ENCODE results near the gene HDAC11.
A peak's percentile ranks its signal among the peaks of the same experiment; 100 is the strongest.

HDAC11 gene

DNA sequence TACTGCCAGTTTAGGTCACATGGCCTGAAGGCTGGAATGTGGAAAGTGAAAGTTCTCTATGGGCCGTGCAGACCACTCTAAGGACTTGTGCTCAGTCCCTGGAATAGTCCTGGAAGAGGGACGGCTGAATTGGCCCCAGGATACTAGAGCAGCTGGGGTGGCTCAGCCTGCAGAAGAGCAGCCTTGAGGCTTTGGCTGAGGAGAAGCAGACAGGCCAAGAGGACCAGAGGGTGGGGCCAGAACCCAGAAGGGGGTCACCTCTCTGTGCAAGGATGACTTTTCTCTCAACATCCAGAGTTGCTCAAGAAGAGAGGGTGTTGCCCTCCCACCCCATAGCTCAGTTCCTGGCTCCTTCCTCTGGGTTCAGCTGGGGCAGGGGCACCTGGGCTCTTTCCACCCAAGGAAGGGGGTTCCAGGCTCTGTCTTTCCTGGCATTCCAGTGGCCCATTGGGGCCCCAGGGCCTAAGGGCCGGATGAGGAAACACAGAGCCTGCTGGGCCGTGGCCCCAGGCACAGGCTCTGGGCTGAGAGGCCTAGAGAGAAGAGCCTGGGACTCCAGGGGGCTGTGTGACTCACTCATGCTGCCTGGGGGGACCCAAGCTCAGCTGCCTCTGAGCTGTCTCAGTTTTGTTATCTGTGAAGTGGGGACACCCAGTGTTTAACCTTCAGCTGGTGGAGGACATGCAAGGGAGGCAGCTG is 60.3 kb downstream of the HDAC11 start:
- DNase-seq (ENCODE audit: low read depth in 2 of 2, low spot score in 1 of 2) = no peak

DNA sequence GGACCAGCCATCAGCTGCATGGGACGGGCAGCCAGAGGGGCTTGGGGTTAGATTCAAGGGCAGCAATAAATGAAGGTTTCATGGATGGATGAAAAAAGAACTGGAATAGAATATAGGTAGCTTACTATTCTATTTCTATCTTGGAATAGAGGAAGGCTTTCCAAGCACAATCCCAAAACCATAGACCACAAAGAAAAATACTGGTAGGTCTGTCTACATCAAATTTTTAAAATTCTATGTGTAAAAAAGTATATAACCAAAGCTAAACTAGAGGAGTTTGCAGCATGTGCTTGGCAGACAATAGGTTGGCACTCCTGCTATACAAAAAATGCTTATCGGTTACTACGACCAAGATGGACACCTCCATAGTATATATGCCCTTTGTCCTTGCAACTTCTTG is 61.6 kb downstream of the HDAC11 start:
- DNase-seq (ENCODE audit: low read depth in 2 of 2, low spot score in 1 of 2) = no peak

DNA sequence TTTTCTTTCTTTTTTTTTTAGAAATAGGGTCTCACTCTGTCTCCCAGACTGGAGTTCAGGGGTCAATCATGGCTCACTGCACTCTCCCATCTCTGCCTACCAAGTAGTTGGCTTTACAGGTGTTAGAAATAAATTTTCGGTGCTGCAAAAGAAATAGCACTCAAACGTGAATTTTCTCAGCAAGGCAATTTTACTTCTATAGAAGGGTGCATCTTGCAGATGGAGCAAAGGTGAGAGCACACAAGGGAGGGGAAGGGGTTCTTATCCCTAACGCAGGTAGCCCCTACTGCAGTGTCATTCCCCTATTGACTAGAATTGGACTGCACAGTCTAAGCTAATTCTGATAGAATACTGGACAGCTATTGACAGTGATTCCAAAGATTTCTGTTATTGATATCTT is 62.0 kb downstream of the HDAC11 start:
- no peak for DNase-seq (ENCODE audit: low read depth in 2 of 2, low spot score in 1 of 2)

DNA sequence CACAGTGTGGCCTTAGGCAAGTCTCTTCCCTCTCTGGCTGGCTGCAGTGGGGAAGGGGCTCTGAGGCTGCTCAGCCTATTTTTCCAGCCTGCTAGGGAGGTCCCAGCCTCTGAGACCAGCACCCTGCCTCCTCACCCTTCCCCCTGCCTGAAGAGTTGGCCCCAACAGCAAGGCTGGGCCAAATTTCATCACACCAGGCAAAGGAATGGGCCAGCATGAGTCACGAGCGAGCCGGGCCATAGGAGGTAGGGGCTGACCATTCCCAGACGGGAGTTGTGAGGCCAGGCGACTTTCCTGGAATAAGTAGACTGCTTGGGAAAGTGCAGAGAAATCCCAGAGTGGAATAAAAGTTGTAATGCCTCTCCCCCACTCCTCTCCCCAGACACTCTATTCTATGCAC is 63.1 kb downstream of the HDAC11 start:
- DNase-seq (ENCODE audit: low read depth in 2 of 2, low spot score in 1 of 2) = no peak

DNA sequence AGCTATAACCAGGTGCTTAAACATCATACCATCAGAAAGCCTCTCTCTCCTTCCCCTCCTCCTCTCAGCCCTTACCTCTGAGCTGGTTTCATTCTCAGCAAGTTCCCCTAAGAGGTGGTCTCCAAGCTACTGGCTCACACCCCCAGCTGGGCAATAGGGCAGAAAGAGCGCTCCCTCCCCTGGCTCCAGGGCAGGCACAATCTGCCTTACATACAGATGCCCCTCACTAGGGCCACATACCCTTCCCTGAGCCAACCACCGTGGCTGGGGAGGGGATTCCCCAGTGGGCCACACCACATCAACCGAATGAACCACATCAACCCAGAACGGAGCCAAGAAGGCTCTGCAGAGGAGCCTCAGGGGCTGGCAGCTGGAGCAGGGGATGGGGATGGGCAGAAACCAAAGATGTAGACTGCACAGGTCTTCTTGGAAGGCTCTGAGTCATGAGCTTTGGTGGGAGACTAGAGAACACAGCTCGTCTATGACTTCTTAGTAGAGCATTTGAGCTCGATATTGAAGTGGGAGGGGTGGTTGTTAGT is 64.3 kb downstream of the HDAC11 start:
- DNase-seq (ENCODE audit: low read depth in 2 of 2, low spot score in 1 of 2) = peak; percentile 7 to 28

DNA sequence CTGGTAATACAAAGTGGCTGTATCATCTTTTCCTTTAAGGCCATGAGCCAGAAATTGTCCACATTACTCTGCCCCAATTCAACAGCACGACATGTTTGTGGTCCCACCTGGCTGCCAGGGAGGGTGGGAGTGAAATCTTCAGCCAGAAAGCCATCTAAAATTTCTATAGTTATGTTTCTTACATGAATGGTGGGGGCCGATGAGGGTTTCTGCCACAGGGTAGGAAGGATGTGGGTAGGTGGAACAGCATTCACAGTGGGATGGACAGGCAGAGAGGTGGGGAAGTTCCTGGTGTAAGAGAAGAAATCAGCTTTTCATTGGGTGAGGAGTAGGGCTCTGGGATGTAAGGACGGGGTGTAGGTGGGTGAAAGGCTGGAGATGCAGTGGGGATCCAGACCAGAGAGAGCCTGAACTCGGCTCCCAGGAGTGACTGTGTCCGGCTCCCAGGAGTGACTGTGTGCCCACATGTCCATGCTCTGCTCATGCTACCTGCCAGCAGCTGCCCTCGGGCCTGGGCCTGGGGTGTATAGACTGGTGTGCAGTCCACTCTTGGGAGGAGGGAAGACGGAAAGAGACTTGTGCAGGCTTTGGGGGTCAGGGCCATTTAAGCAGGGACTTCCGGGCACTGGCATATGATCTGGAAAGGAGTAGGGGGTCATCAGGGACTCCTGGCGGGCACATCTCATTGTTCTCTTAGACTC is 65.0 kb downstream of the HDAC11 start:
- no peak for DNase-seq (ENCODE audit: low read depth in 2 of 2, low spot score in 1 of 2)

DNA sequence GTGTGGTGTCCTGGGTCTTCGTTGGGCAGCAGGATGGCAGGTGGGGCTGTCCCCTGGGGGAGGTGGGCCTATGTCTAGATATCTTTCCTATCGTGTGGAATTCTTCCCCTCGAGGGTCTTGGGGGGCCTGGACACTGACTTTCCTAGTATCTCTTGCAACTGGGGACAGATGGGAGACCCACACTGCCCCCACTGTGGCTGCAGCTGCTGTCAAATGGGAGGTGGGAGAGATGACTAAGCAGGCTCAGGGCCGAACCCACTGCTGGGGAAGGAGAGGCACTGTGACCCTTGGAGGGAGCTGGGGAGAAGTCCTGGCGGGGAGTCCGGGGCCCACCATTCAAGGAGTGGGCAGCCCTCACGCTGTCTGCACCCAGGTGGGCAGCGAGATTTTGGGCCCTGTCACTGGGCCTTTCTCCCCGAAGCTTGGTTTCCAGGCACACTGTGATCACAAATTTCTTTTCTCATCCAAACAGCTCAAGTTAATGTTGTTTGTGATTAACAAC is 65.9 kb downstream of the HDAC11 start:
- no peak for DNase-seq (ENCODE audit: low read depth in 2 of 2, low spot score in 1 of 2)

DNA sequence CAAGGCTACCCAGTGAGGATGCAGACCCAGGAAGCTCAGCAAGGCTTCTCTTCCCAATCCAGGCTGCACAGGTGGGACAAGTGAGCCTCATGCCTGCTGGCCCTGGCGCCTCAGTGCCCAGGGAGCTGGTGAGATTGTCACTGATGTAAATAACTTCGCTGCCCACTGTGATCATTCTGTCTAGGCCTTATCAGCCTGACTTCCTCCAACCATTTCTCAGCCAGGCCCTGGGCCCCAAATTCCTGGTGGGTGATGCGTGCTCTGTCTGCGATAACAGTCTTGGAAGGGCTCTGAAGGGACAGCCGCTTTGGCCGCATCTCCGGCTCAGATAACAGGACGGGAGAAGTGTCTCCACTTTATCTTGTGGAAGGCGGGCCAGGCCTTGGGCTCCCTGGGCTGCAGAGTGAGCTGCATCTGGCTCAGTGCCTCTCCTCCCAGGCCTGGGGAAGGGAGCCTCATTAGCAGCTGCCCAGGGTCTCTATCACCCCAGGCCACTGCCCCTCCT is 66.6 kb downstream of the HDAC11 start:
- no peak for DNase-seq (ENCODE audit: low read depth in 2 of 2, low spot score in 1 of 2)

DNA sequence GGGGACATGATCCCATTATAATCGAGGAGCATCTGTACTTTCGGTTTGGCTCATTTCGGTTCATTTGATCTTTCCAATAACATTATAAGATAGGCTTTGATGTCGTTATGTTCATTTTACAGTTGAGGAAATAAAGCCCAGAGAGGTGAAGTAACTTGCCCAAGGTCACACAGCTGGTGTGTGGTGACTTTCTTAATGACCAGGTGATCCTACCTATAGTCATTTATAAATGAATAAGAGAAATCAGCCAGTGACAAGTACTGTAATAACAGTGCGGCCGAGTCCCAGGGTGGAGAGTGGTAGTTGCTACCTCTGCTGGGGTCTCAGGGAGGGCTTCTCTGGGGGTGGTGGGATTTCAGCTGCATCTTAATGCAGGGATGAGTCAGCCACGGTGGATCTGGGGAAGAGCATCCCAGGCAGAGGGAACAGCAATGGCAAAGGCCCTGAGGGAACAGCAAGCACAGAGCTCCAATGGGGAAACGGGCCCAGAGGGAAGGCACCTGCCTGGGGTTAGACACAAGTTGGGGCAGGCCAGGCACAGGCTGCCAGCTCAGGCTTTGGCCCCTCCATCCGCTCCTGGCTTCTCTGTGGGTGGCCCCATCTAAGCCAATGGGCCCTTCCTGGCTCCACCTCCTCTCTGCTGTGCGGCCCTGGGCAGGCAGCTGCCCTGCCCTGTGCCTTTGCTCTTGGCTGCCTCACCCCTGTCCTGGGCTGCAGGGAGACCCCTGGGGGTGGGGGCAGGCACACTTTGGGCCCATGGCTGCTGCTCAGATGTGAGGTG is 67.7 kb downstream of the HDAC11 start:
- no peak for DNase-seq (ENCODE audit: low read depth in 2 of 2, low spot score in 1 of 2)

DNA sequence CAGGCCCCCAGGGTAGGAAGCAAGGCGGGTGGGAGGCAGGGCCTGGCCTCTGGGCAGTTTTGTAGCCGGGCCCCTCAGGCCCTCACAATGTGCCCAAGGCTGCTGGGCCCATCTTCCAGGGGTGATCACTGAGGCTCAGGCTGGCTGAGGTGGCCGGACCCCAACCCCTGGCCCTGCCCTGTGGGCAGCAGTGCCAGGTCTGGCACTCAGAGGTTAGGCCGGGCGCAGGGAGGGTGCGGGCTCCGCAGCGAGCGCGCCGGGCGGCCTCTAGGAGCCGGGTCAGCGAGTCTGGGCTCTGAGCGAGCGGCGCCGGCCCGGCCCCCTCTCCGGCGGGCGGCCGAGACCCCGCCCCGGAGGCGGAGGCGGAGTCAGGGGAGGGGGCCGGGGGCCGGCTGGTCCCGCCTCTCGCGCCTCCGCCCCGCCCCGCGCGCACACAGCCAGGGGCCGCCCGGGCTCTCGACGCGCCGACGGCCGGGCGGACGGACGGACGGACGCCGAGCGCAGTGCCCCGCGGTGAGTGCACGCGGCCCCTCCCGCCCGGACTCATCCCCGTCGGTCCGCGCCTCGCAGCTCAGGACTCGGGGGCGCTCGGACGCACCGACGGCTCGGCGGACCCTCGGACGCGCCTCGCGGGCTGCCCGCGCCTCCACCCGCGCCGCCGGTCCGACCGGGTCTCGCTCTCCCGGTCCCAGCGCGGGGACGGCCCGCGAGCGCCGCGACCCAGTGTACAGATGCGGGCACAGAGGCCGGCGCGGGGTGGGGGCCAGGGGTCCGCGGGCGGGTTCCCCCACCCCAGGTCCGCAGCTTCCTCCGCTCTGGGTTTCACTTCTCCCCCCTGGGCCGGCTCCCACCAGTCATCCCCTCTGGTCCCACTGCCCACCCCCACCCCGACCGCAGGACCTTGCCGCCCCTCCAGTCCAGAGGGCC is 68.9 kb downstream of the HDAC11 start, which contains the start of gene FBLN2:
Gene FBLN2 (plus strand): TSS at position 430 of the 927 bp plus-strand sequence. CDS start 21,231 bp downstream, outside the sequence.
- DNase-seq (ENCODE audit: low read depth in 2 of 2, low spot score in 1 of 2) = no peak

DNA sequence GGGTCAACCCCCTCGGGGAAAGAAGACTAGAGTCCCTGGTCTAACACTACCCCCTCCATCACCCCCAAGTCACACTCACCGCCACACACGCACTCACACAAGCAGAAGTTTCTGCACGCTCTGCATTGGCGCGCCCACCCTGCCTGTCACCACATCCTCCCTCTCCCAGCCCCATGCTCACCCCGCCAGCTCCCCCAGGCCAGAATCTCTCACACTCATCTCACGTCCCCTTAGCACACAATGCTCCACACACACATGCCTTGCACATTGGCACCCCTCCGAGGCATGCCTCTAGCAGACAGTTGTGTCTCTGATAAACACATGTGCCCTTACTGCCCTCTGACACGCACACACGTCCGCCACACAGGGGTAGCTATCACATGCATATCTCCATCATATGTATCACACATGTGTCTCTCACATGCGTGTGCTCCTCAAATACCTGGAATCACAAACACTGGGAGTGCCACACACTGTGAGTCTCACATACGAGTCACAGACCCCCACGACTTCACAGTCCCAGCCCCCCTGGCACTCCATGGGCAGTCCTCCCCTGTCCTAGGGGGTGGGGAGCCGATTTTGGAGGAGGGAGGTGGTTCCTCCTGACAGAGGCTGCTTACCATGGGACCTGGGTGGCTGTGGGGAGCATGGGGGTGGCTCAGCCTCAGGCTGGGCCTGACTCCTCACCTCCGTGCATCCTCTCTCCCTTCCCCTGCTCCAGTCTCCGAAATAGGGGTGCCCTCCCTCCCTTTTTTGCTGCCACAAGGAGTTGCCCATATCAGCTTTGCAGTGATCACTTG is 69.7 kb downstream of the HDAC11 start:
- no peak for DNase-seq (ENCODE audit: low read depth in 2 of 2, low spot score in 1 of 2)

DNA sequence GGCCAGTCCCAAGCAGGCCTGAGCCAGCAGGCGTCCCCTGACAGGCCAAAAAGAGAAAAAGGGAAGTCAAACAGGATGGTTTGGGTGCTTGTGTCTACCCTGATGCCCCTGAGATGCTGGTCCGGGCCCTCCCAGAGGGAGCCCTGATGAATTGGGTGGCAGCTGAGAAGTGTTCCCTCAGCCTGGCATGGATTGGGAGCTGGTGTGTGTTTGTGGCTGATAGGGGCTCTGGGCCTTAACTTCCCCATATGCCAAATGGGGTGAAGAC is 70.3 kb downstream of the HDAC11 start:
- DNase-seq (ENCODE audit: low read depth in 2 of 2, low spot score in 1 of 2) = no peak

DNA sequence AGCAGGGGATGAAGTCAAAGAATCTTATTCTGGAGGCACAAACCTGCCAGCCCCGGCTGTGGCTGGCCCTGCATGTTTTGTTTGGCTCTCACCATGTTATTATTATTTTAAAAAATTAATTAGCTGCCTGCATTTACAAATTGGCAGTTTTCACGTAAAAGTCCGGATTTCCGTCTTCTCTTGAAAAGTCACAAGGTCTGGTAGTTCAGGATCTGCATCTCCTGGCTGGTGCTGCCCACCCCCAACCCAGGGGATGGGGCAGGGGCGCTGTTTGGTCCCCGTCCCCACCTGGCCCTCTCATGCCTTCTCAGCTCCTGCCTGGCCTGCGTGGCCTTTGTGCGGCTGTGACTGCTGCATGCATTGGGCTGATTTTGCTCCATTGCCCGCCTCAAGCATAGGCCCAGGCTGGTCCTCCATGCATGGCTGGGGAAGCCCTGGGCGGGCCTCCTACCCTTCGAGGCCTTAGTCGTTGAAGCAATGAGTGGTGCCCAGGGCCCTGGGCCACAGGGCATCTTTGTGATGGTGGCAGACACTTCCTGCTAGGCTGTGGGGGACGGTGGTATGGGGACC is 70.8 kb downstream of the HDAC11 start:
- DNase-seq (ENCODE audit: low read depth in 2 of 2, low spot score in 1 of 2) = no peak

DNA sequence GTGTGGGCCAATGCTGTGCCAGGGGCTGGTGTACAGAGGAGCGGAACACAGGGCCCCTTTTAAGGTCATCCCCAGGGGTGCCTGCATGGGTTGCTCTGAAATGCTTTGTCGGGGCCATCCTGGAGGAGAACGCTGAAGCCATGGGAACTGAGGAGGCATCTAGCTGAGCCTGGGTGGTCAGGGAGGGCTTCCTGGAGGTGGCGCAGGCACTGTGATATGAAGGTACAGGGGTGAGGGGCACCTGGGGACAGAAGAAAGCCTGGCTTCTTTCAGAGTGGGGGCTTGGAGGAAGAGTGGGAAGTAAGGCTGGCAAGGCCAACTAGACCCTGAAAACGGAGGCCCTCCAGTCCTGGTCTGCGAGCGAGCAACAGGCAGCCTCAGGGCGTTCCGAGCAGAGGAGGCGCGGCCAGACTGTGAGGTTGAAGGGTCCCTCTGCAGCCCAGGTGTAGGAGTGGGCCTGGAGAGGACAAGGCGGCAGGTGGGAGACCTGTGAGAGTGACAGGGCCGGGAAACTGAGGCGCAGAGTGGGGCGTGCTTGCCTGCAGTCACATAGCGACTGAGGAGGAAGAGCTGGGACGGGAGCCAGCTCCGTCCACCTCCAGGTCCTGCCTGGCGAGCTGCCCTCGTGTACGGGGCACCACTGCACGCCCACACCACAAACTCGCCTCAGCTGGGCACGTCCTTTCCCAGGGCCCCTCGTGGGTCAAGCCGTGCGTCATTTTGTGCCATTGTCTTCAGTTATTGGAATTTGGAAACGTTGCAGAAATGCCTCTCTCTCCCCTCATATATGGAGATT is 72.9 kb downstream of the HDAC11 start:
- no peak for DNase-seq (ENCODE audit: low read depth in 2 of 2, low spot score in 1 of 2)

DNA sequence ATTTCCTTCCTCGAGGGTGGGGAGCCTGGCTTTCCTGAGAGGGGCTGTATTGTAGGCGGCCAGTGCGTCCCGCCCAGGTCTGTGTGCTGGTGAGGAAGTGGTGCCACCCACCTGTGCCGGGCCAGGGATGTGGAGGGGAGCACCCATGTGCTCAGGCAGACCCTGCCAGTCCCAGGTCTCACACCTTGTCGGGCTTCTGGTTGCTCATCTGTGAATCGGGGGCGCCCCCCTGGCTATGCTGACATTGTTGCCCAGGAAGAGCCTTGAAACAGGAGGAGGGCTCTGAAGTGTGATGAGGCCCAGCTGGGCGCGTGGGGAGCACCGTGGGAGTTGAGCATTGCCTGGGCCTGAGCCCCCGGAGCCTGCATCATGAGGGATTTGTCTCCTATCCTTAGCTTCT is 73.6 kb downstream of the HDAC11 start:
- DNase-seq (ENCODE audit: low read depth in 2 of 2, low spot score in 1 of 2) = no peak

DNA sequence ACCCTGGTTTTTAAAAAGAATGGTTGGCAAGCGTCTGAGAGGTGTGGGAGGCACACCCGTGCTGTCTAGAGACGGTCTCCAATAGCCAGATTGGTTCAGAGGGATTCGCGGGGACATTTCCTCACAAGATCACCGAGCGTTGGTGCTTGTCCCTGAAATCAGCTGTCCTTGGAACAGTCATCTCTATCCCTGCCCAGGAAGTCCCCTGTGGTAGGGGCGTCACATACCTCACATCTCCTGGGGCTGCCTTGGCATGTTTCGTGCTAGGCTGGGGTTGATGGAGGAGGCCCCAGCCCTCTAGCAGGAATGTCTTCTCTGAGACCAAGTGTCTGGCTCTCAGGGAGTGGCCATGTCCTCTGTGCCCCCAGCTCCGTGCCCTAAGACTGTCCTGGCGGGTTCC is 75.6 kb downstream of the HDAC11 start:
- DNase-seq (ENCODE audit: low read depth in 2 of 2, low spot score in 1 of 2) = no peak

Measured in stimulated activated CD8-positive, alpha-beta memory T cell treated with anti-CD3 and anti-CD28 coated beads, Interleukin-4, amount 100 ng/mL, for 4 hours (primary cell).